ENCODE data around the gene ATOSB.

- TF ChIP-seq CTCF (IDR thresholded peaks at IDR 0.05; ENCODE audit: low read length) (no peak), EZH2 (optimal IDR thresholded peaks at IDR 0.05; ENCODE audit: low read depth, low read length) (no peak)
Measured at GRCh38 chr9:35074141-35074540, 41.5 kb downstream of the ATOSB start.
